ENCODE results near the gene SFSWAP. TPM values are rescaled to one million over a fixed set of nuclear protein-coding genes. Genes with fewer than 3 reads are reported as not detected.
"Not testable (repeated sequence)": the region's sequence is repeated elsewhere in the genome, so short reads cannot be mapped to it uniquely, and the experiment has no call there.

The SFSWAP gene
- total RNA-seq (2014; rRNA removed; shearing (Covaris generic)) = 21.9 and 30.1 TPM in 2 replicates

DNA sequence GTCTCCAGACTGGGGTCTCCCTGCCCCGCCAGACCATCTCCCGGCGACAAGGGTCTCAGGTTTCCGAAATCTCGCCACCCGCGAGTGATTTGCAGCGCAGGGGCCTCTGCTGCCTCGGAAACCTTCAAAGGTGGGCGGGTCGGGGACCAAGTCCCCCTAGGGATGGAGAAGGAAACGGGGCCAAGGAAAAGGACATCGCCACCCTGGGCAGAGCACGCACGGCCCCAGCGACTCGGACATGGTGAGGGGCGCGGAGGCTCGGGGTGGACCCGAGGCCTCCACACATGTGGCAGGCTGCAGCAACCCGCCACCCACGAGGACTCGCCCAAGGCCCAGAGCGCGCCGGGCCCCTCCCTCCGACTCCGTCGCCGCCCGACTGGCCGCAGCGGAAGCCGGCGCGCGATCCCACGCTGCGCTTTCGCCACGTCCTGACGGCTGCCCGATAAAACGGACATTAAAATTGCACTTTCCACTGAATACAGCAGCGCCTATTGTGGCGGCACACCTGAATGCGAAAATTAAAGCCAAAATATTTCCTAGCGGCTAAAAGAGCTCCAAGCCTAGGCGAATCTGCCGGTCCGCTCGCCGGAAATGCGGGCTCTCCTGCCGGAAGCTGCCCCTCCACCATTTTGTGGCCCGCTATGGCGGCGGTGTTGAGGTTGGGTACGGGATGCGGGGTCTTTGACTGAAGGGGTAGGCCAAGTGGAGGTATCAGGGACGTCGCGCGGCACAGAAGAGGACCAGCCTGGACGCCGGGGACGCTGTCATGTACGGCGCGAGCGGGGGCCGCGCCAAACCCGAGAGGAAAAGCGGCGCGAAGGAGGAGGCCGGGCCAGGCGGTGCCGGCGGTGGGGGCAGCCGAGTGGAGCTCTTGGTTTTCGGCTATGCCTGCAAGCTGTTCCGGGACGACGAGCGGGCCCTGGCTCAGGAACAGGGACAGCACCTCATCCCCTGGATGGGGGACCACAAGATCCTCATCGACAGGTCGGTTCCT, at the start of gene SFSWAP:
Gene SFSWAP (plus strand): TSS at position 627 of the 994 bp plus-strand sequence. CDS start 140 bp downstream, at position 767.
- peak; percentile 48 for DNase-seq (ENCODE audit: low spot score)

DNA sequence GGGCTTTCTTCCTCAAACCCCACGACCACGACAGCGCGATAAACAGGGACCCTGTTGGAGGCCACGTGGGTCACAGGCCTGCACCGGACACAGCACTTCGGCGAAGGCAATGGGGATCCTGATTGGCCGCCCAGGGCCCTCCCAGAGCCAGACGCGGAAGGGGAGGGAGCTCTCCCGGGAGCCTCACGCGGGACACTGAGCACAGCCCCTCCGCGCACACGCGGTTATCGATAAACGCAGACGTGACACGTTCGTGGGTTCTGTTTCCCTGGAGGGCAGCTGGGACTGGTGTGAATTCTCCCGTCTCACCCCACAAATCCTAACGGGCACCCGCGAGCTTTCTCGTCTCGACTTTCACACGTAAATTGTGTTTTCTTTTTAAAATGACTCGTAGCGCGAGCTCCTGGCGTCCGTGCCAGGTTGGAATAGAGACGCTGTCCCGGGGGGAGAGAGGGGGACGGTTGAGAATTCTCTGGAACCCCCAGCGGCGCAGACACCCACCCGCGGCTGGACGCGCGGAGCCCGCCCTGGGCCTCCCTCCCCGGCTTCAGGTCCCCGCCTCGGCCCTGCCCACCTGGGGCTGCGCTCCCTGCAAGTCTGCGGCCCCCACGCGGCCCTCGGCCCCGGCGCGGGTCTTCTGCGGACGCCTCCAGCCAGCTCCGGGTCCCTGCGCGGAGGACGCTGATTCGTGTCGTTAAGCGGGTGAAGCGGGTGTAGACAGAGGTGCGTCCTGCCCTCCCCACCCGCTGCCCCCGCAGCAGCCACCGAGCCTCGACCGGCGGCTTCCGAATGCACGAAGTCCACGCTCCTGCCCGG, 49.5 kb upstream of the SFSWAP start:
- DNase-seq (ENCODE audit: low spot score) = not testable (repeated sequence)

DNA sequence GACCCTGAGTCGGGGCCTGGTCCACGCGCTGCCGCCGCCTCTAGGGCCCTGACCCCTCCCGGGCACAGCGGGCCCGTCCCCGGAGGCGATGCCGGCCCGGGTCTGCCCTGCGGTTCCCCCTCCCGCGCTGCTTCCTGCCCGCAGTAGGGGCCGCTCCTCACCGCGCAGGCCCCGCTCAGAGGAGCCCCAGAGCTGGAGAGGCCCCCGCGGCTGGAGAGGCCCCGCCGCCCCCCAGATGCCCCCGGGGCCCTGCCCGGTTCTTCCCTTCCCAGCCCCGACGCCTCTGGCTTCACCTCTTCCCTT, 49.0 kb upstream of the SFSWAP start:
- DNase-seq (ENCODE audit: low spot score) = not testable (repeated sequence)

DNA sequence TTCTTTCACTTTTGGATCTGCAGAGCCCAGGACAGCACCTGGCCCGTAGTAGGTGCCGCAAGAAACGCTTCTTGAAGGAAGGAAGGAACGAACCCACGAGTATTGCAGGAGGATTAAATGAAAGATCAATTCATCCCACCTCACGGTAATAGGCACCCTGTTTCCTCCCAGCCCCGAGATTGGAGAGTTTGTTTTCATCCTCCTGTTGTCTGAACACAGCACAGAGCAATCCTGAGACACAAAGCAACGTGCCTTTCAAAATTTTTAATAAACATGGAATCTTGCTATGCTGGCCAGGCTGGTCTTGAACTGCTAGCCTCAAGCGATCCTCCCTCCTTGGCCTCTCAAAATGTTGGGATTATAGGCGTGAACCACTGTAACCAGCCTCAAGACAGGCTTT, 48.5 kb upstream of the SFSWAP start:
- DNase-seq (ENCODE audit: low spot score) = not testable (repeated sequence)

DNA sequence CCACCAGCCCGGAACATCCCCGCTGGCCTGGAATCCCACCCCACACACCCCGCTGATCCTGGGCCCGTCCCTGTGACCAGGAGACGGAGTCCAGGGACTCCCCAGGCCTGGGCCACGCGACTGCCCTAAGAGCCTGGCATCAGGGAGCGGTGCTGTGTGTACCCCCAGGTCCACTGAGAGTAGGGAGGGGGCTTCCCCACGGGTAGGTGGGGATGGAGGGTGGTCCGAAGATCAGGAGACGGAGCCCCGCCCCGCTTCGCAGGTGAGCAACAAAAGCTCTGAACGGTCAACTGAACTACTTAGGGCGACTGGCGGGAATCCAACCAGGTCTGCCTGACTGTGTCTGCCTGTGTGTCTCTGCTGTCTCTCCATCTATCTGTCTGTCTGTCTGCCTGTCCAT, 45.2 kb upstream of the SFSWAP start:
- DNase-seq (ENCODE audit: low spot score) = not testable (repeated sequence)

DNA sequence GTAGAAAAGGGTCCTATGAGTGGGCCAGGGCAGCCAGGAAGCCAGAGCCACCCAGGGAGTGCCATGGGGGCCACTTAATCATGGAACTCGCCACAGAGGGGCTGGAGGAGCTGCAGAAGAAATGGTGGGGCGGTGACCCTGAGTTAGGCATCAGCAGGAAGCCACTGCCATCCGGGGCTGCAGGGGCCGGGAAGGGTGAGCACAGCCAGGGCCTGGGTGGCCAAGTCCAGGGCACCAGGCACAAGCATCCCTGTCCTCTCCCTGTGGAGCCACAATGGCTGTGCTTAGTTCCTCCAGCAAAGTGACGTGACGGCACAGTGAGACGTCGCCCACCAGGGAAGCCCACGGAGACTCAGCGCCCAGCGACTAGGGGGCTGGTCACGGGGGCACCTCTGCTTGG, 44.4 kb upstream of the SFSWAP start:
- DNase-seq (ENCODE audit: low spot score) = not testable (repeated sequence)

DNA sequence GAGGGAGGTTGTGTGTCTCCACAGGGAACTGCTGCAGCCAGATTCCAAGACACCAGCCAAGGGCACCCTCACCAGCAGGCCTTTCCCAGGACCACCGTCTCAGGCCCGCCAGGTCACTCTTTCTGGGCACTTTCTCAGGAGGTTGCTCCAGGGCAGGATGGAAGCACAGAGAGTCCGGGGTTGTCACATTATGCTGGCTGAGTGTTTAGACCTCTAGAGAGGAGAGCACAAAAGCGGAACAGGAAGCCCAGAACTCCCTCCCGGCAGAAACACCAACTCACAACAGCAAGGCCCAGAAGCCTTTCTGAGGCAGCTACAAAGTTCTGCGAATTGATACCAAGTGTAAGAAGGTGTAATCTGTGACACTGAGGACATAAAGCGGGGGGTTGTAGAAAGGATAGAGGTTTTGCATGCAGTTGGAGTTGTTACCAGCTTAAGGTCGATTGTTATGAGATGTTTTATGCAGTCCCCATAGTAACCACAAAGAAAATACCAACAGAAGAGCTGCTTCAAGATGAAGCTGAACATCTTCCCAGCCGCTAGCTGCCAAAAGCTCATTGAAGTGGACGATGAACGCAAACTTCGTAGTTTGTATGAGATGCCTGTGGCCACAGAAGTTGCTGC, 43.8 kb upstream of the SFSWAP start:
- not testable (repeated sequence) for DNase-seq (ENCODE audit: low spot score)

DNA sequence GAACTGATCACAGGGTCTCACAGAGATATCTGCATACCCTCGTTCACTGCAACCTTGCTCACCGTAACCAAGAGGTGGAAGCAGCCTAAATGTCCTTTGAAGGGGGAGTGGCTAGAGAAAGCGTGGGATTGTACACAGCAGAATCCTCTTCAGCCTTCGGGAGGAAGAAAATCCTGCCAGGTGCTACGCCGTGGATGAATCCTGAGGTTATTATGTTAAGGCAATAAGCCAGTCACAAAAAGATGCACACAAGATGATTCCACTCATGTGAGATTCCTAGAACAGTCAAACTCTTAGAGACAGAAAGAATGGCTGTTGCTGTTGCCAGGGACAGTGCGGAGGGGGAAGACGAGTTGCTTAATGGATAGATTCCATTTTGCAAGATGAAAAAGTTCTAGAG, 39.6 kb upstream of the SFSWAP start:
- DNase-seq (ENCODE audit: low spot score) = no peak

DNA sequence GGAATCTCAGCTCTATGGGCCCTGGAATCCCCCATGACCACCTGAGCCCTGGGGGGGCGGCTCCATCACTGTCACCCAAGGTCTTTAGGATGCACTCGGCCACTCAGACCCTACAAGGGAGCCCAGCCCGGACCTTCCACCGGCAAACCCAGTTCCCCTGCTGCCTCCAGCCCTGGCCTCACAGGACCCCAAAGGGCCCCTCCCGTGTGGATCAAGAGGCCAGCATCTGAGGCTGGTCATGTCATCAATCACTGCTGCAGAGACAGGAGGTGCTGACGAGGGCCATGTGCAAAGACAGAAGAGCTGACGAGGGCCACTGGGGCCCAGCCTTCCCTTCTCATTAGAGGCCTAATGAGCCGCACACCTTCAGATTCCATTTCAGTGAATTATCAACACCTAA, 39.0 kb upstream of the SFSWAP start:
- no peak for DNase-seq (ENCODE audit: low spot score)

DNA sequence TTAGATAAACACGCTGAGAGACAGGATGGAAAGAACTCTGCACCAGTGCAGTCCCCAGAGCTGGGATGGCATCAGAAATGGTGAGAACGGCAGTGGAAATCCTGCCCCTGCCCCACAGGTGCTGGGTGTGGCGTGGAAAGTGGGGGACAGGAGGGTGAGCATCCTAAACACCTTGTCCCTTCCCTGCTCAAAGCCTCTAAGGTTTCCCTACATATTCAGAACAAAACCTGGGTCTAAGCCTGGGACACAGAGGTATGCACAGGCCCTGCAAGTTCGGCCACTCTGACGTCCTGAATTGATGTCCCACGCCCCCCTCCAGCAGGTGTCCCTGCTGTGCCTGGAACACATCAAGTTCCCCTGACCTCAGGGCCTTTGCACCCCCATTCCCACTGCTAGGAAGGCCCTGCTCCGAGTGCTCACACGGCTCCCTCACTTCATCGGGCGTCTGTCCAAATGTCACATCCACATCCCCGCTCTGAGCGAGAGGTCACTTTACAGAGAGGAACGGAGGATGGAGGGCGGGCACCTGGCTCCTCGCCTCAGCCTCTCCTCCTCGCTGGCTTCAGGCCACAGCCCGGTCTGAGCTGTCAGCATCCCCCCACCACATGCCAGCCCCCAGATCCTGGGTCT, 38.5 kb upstream of the SFSWAP start:
- DNase-seq (ENCODE audit: low spot score) = no peak

DNA sequence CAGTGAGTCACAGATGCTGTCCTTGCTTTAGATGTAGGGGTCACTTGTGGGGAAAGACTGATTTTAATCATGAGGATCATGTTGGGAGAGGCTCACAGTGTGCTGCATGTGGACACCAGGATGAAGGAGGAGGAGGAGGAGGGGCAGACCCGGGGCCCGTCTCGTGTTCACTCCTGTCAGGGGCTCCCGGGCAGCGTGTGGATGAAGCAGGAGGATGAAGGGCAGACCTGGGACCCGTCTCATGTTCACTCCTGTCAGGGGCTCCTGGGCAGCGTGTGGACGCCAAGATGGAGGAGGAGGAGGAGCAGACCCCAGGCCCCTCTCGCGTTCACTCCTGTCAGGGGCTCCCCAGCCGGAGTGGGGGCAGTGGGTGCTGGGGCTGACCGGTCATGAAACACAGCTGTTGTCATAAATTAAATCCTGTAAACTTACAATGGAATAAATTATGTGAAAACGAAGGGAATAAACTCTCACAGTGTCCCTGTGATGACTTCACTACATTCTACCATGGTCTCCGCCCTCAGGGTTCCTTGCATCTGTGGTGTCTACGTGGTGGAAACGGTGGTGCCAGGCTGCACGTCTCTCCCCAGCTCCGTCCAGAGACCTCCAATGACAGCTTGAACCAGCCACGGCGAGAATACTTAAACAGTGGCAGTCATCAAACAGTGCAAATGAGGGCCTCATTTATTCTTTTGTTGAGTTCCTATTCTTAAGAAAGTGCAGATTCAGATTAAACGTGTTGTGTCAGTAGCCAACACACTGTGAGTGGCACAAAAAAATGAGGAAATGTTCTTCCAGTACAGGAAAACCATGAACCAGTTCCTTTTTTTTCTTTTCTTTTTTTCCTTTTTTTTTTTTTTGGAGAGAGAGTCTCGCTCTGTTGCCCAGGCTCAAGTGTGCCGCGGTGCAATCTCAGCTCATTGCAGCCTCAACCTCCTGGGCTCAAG, 37.7 kb upstream of the SFSWAP start:
- no peak for DNase-seq (ENCODE audit: low spot score)

DNA sequence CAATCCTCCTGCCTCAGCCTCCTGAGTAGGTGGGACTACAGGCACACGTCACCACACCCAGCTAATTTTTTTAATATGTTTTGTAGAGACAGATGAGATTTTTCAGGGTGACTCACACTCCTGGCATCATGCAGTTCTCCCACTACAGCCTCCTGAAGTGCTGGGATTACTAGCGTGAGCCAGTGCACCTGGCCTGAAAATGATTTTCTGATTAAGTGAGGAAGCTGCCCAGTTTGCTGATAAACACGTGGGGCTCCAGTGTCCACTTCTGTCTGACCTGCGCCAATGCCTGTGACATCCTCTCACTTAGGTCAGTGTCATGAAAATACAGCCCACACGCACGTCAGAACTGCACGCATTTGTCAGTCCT, 37.0 kb upstream of the SFSWAP start:
- peak; percentile 77 for DNase-seq (ENCODE audit: low spot score)

DNA sequence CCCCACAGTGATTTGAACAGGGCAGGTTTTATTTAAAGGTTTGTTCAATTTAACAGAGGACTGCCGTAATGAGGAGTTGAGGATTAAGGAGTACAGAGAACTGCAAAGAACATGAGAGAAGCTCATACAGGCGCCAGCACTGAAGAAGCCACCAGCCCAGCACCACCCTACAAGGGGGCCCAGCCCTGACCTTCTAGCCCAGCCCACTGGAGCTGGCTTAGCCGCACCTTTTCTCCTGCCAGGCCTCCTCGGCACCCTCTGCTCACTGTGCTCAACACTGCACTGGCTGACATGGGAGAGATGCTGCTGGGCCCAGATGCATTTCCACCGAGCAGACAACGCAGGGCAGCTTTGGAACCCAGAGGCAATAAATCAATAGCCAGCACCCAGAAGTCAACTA, 36.5 kb upstream of the SFSWAP start:
- DNase-seq (ENCODE audit: low spot score) = no peak

DNA sequence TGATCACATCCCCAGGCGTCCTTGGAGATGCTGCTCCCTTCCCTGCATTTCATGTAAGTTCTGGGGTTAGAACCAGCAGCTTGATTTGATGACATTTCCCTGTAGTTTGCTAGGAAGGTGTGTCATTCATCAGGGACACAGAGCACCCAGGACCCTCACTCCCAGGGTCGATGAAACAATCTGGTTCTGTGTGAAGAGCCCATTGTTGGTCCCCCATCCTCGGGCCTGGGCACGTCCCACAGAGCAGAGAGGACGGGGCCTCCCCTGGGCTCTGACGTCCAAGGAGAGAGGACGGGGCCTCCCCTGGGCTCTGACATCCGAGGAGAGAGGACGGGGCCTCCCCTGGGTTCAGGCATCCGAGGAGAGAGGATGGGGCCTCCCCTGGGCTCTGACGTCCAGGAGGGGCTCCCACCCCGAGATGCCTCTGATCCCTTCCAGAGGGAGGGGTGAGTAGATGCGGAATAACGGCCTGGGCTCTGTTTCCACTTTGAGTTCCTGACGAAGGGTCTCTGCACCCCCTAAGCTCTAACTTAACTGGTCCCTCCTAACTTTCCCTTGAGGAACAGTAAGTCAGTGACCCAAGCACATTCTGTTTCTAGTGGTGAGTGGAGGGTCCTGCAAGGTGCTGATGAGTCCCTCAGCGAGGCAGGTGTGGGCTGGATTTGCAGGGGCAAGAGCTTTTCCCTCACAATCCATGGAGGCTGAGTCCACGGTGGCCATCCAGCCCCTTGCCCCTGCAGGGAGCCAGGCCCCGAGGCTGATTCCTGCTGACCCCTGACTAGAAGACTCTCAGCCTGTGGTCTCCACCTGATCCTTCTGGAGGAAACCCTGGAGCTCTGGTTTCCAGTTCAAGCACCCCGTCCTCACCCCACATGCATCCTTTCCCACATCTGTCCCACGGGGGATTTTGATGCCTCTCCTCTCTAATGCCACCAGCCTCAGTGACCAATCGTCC, 35.5 kb upstream of the SFSWAP start:
- no peak for DNase-seq (ENCODE audit: low spot score)

DNA sequence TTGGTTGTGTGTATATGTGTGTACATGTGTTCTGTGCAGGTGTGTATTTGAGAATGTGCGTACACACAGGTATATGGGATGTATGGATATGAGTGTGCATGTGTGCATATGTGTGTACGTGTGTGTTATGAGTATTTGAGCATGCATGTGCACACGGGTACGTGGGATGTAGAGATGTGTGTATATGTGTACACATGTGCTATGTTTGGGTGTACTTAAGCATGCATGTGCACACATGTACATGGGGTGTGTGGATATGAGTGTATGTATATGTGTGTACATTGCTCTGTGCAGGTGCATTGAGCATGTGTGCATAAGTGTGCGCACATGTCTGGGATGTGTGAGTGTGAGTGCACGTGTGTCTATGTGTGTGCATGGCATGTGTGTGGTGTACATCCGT, 34.3 kb upstream of the SFSWAP start:
- no peak for DNase-seq (ENCODE audit: low spot score)

DNA sequence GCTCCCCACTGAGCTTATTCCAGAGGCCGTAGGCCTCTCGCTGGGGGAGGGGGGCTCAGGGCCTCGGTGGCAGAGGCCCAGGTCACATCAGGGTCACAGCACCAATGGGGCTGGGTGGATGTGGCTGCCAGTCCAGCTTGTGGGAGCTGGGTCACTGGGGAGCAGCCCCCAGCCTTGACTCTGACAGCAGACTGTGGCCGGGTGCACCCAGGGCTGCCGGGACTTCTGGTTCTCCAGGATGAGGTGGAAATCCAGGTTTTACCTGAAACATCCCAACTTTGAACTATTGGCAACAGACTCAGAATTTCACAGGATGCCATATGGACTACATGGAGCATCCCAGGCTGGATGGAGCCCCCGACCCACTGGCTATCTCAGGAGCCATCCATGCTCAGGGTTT, 33.8 kb upstream of the SFSWAP start:
- not testable (repeated sequence) for DNase-seq (ENCODE audit: low spot score)

DNA sequence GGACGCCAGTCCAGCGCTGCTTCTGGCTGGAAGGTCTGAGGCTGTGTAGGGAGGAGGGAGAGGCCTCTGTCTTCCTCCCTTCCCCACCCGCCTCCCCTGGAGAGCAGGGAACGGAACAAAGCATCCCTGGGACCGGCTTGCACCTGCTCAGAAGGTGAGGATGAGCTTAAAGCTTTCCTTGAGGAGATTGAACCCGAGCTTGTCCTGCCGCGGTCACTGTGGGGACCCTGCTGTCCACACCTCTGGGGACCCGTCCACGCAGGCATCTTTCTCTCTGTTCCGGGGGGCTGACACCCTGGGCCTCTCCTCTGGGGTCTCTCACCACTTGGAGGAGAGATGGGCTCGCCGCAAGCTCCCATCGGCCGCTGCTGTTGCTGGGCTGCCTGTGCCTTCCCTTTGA, 33.2 kb upstream of the SFSWAP start:
- no peak for DNase-seq (ENCODE audit: low spot score)

DNA sequence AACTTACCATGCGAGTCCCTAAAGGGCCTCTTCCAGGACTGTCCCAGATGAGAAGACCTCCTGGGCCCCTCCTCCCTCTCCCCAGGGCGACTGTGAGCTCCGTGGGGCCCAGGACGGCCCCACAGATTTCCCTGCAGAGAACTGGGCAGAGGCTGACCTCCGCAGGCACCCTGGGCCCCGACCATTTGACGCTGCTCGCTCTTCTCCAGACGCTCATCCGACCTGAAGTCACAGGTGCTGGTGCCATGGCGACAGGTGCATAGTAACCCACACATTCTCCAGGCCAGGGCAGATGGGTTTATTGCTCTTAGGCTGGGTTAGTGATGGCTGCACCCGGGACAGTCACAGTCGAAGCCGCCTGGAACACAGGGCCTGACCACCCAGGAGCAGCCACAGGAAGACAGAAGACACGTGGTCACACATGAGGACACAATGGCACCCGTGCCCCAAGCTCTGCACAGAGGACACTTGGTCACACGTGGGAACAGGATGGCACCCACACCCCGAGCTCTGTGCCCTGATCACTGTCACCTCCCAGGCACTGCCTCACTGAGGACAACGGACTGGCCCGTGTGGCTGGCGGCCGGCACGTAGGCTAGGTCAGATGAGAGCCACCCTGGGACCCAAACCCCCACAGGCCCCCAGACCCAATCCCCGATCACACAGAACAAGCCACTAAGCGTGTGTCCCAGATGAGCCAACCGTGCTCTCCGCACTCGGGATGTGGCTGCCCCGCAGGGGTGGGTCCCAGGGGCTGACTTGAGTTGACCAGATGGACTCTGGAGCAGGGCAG, 32.3 kb upstream of the SFSWAP start:
- DNase-seq (ENCODE audit: low spot score) = not testable (repeated sequence)

DNA sequence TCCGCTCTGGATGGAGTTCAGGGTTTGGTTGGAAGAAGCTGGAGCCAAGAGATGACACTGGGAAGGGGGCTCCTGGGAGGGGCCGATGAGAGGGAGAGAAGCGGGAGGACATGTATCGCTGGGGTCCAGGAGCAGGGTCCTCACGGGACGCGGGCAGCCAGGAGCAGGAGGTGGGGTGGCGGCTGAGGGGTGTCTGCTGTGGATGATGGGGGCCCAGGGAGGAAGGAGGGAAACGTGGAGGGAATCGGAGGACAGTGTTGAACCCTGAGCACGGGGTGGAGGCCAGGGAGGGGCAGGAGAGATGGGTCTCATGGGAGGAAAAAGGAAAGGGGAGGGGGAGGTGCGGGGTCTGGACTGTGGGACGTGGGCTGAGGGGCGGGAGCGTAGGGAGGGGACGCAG, 31.7 kb upstream of the SFSWAP start:
- DNase-seq (ENCODE audit: low spot score) = not testable (repeated sequence)

All from A172 (cell line).